H1 (cell line): ENCODE measurements around the gene NXPH4.

Source experiments
- BCL11A ChIP-seq, 2 experiments: IDR thresholded peaks; one replicate each; pipeline ENCODE4 v1.6.1; 2011; ENCODE audit warnings: low read depth in 2 of 2, low read length in 2 of 2, mild to moderate bottlenecking in 2 of 2
- CBX5 ChIP-seq: fragments of 300-800, 300-1000 bp; sonication (generic); IDR thresholded peaks from 2 replicates; pipeline ENCODE4 v1.7.1; 2016; ENCODE audit warnings: antibody characterized with exemption, low read length, low read depth
- CHD1 ChIP-seq: IDR thresholded peaks from 2 replicates; pipeline ENCODE4 v1.6.1; 2012; ENCODE audit warnings: low read depth, low read length, improper control_type of control experiment
- CHD2 ChIP-seq: IDR thresholded peaks from 2 replicates; pipeline ENCODE4 v1.6.1; 2012; ENCODE audit warnings: low read length, improper control_type of control experiment
- EZH2 ChIP-seq: fragments of 200-600 bp; sonication (generic); IDR thresholded peaks from 2 replicates; pipeline ENCODE4 v1.7.1; 2012; ENCODE audit warnings: low read depth, mild to moderate bottlenecking, moderate library complexity, low read length, inconsistent platforms; ENCODE audit not compliant: severe bottlenecking
- FOSL1 ChIP-seq: IDR thresholded peaks from 2 replicates; pipeline ENCODE4 v1.6.1; 2011; ENCODE audit warnings: mild to moderate bottlenecking, low read depth, low read length, moderate library complexity; ENCODE audit not compliant: insufficient read depth
- POLR2A ChIP-seq, 2 experiments: IDR thresholded peaks; 1 replicate in 1 of 2; 2 replicates in 1 of 2; pipeline ENCODE4 v1.6.1; 2011; ENCODE audit warnings: low read depth in 2 of 2, low read length in 2 of 2, mild to moderate bottlenecking in 2 of 2; ENCODE audit errors: control extremely low read depth in 1 of 2
- POLR2AphosphoS5 ChIP-seq: IDR thresholded peaks from 2 replicates; pipeline ENCODE4 v1.6.1; 2011; ENCODE audit warnings: low read depth, low read length
- RAD21 ChIP-seq, 2 experiments: IDR thresholded peaks in 1 of 2; conservative IDR thresholded peaks in 1 of 2; 2 replicates each; pipeline ENCODE4 v1.6.1; 2011; ENCODE audit warnings: low read depth in 2 of 2, low read length in 2 of 2, improper control_type of control experiment in 1 of 2, inconsistent platforms in 1 of 2, mild to moderate bottlenecking in 1 of 2, moderate library complexity in 1 of 2
- SP1 ChIP-seq: IDR thresholded peaks from 2 replicates; pipeline ENCODE4 v1.6.1; 2011; ENCODE audit warnings: low read depth, low read length
- TAF1 ChIP-seq: IDR thresholded peaks from 2 replicates; pipeline ENCODE4 v1.6.1; 2011; ENCODE audit warnings: mild to moderate bottlenecking, low read depth, low read length
- YY1 ChIP-seq: IDR thresholded peaks from 2 replicates; pipeline ENCODE4 v1.6.1; 2011; ENCODE audit warnings: low read depth, mild to moderate bottlenecking, low read length
- TF ChIP-seq, protein P1 (sequence below): IDR thresholded peaks from 2 replicates; pipeline ENCODE4 v1.6.1; 2011; ENCODE audit warnings: low read depth, mild to moderate bottlenecking, low read length; ENCODE audit not compliant: insufficient read depth
- TF ChIP-seq, protein P2 (sequence below), 3 experiments: IDR thresholded peaks; 1 replicate in 2 of 3; 2 replicates in 1 of 3; pipeline versions ENCODE4 v1.5.1 to v1.6.1; 2011; ENCODE audit warnings: low read length in 3 of 3, mild to moderate bottlenecking in 3 of 3, inconsistent platforms in 2 of 3, low read depth in 1 of 3, moderate library complexity in 1 of 3; ENCODE audit not compliant: insufficient read depth in 1 of 3; ENCODE audit errors: control extremely low read depth in 1 of 3

DNA sequence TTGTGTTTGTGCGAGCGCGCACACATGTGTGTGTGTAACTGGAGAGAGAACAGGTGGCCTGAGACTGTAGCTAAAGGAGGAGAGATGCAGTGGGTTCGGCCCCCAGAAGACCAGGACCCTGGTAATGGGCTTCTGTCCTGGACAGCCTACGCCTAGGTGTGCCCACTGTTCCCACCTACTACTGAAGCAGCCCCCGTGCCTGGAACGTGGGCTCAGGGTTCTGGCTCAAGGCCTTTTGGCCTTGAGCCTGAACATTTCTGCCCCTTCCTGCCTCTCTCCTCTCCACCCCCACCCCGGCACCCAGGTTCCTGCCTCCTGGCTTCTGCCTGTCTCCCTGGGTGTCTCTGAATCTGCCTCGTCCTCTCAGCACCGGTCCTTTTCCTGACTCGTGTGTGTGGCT lies 1.5 kb upstream of the NXPH4 start:
- TF ChIP-seq CHD1 = no peak
- no peak for TF ChIP-seq FOSL1
- no peak for TF ChIP-seq BCL11A (IDR thresholded peaks at IDR 0.05; ENCODE audit: low read depth in 2 of 2, low read length in 2 of 2)
- no peak for TF ChIP-seq RAD21 (IDR thresholded peaks at IDR 0.05 in 1 of 2, conservative IDR thresholded peaks at IDR 0.05 in 1 of 2; ENCODE audit: low read depth in 2 of 2, low read length in 2 of 2)
- no peak for TF ChIP-seq CHD2
- no peak for TF ChIP-seq POLR2A (IDR thresholded peaks at IDR 0.05; ENCODE audit: control extremely low read depth in 1 of 2, low read depth in 2 of 2, low read length in 2 of 2)
- TF ChIP-seq EZH2 = no peak
- TF ChIP-seq, protein P1, sequence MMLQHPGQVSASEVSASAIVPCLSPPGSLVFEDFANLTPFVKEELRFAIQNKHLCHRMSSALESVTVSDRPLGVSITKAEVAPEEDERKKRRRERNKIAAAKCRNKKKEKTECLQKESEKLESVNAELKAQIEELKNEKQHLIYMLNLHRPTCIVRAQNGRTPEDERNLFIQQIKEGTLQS = no peak
- TF ChIP-seq POLR2AphosphoS5 = no peak
- no peak for TF ChIP-seq TAF1
- TF ChIP-seq CBX5 = no peak
- no peak for TF ChIP-seq SP1
- no peak for TF ChIP-seq YY1
- TF ChIP-seq, protein P2, sequence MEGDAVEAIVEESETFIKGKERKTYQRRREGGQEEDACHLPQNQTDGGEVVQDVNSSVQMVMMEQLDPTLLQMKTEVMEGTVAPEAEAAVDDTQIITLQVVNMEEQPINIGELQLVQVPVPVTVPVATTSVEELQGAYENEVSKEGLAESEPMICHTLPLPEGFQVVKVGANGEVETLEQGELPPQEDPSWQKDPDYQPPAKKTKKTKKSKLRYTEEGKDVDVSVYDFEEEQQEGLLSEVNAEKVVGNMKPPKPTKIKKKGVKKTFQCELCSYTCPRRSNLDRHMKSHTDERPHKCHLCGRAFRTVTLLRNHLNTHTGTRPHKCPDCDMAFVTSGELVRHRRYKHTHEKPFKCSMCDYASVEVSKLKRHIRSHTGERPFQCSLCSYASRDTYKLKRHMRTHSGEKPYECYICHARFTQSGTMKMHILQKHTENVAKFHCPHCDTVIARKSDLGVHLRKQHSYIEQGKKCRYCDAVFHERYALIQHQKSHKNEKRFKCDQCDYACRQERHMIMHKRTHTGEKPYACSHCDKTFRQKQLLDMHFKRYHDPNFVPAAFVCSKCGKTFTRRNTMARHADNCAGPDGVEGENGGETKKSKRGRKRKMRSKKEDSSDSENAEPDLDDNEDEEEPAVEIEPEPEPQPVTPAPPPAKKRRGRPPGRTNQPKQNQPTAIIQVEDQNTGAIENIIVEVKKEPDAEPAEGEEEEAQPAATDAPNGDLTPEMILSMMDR (IDR thresholded peaks at IDR 0.05; ENCODE audit: control extremely low read depth in 1 of 3, insufficient read depth in 1 of 3, low read depth in 1 of 3, low read length in 3 of 3) = no peak
